Endometrial microvascular endothelial cells (primary cell): ENCODE data around the gene MID1. TPM values are rescaled to one million over a fixed set of nuclear protein-coding genes. Genes with fewer than 3 reads are reported as not detected.

Experiments used
- in situ Hi-C: cut with HindIII; loops from 2 replicates; pipeline ENCODE4 v1.10.0; 2017; ENCODE audit warnings: low sequenced_read_pairs, low pct_unique_long_range_greater_than_20kb; ENCODE audit errors: inconsistent ontology term
- total RNA-seq: library from RNA; depleted of rRNA; stranded (reverse); fragments of >200 nt; gene quantifications from one replicate; pipeline ENCODE4 v1.2.3, GENCODE V29; 2015; ENCODE audit errors: inconsistent ontology term

MID1 gene
- total RNA-seq, 1 donor from 2014 or later = 15.8 TPM

- in situ Hi-C loops = no loop called here
These were observed 77.8 kb downstream of the MID1 start for GRCh38 chrX:10542586-10542985.

- in situ Hi-C loops = no loop called here
These were observed 81.6 kb downstream of the MID1 start for GRCh38 chrX:10538831-10539230.

- in situ Hi-C loops = no loop called here
These were observed 83.1 kb downstream of the MID1 start for GRCh38 chrX:10537308-10537707.

- in situ Hi-C loops = no loop called here
These were observed 83.6 kb downstream of the MID1 start for GRCh38 chrX:10536744-10537143.

GRCh38 chrX:10534611-10535010, 85.8 kb downstream of the MID1 start:
- in situ Hi-C loops = no loop called here

GRCh38 chrX:10533696-10534365, 86.6 kb downstream of the MID1 start:
- in situ Hi-C loops = no loop called here

GRCh38 chrX:10531927-10532326, 88.5 kb downstream of the MID1 start:
- in situ Hi-C loops = no loop called here

- in situ Hi-C loops = no loop called here
These were observed 91.0 kb downstream of the MID1 start for GRCh38 chrX:10529344-10529743.

GRCh38 chrX:10526451-10526850, 93.9 kb downstream of the MID1 start:
- in situ Hi-C loops = no loop called here

- in situ Hi-C loops = no loop called here
These were observed 94.8 kb downstream of the MID1 start for GRCh38 chrX:10525381-10526120.

- in situ Hi-C loops = no loop called here
These were observed 95.8 kb downstream of the MID1 start for GRCh38 chrX:10524578-10524977.

- in situ Hi-C loops = no loop called here
These were observed 100.6 kb downstream of the MID1 start for GRCh38 chrX:10519761-10520160.

GRCh38 chrX:10519278-10519677, 101.1 kb downstream of the MID1 start:
- in situ Hi-C loops = no loop called here

- in situ Hi-C loops = no loop called here
These were observed 102.3 kb downstream of the MID1 start for GRCh38 chrX:10518073-10518472.

GRCh38 chrX:10516781-10517322, 103.5 kb downstream of the MID1 start:
- in situ Hi-C loops = no loop called here

- in situ Hi-C loops = no loop called here
These were observed 105.5 kb downstream of the MID1 start for GRCh38 chrX:10514891-10515290.

GRCh38 chrX:10513974-10514373, 106.4 kb downstream of the MID1 start:
- in situ Hi-C loops = no loop called here

GRCh38 chrX:10512741-10513140, 107.6 kb downstream of the MID1 start:
- in situ Hi-C loops = no loop called here

- in situ Hi-C loops = no loop called here
These were observed 108.1 kb downstream of the MID1 start for GRCh38 chrX:10512258-10512657.

- in situ Hi-C loops = no loop called here
These were observed 111.0 kb downstream of the MID1 start for GRCh38 chrX:10509397-10509796.
